Measurements from ENCODE around the gene MEIOB. TPM values are rescaled to one million over a fixed set of nuclear protein-coding genes. Genes with fewer than 3 reads are reported as not detected.
A peak's percentile ranks its signal among the peaks of the same experiment; 100 is the strongest.
"Not testable (repeated sequence)": the region's sequence is repeated elsewhere in the genome, so short reads cannot be mapped to it uniquely, and the experiment has no call there.

MEIOB gene
- total RNA-seq, 1 donor from 2014 or later = 2.4 TPM

DNA sequence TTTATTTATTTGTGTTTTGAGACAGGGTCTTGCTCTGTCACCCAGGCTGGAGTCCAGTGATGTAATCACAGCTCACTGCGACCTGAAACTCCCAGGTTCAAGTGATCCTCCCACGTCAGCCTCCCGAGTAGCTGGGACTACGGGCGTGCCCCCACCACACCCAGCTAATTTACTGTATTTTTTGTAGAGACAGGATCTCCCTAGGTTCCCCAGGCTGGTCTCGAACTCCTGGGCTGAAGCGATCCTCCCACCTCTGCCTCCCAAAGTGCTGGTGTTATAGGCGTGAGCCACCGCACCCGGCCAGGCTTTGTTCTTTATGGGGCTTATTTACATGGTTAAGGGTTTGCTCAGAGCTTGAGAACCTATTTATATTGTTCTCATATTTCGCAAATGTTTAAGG is 5.8 kb upstream of the MEIOB start:
- Mint-ChIP-seq H3K9me3 (ENCODE audit: unreplicated experiment) (no peaks in the 10 kb centered on the region), H3K4me3 (ENCODE audit: unreplicated experiment) (no peak overlapping the region), H3K27ac (ENCODE audit: unreplicated experiment) (no peak overlapping the region), H3K4me1 (ENCODE audit: low read depth, unreplicated experiment) (peaks cover 14% of the 10 kb centered on the region), H3K27me3 (ENCODE audit: unreplicated experiment) (peaks cover 1% of the 10 kb centered on the region), H3K36me3 (ENCODE audit: unreplicated experiment) (no peaks in the 10 kb centered on the region)
- DNase-seq = no peak
- TF ChIP-seq, protein P1, sequence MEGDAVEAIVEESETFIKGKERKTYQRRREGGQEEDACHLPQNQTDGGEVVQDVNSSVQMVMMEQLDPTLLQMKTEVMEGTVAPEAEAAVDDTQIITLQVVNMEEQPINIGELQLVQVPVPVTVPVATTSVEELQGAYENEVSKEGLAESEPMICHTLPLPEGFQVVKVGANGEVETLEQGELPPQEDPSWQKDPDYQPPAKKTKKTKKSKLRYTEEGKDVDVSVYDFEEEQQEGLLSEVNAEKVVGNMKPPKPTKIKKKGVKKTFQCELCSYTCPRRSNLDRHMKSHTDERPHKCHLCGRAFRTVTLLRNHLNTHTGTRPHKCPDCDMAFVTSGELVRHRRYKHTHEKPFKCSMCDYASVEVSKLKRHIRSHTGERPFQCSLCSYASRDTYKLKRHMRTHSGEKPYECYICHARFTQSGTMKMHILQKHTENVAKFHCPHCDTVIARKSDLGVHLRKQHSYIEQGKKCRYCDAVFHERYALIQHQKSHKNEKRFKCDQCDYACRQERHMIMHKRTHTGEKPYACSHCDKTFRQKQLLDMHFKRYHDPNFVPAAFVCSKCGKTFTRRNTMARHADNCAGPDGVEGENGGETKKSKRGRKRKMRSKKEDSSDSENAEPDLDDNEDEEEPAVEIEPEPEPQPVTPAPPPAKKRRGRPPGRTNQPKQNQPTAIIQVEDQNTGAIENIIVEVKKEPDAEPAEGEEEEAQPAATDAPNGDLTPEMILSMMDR (IDR thresholded peaks at IDR 0.05; ENCODE audit: partially characterized antibody, unreplicated experiment) = no peak

DNA sequence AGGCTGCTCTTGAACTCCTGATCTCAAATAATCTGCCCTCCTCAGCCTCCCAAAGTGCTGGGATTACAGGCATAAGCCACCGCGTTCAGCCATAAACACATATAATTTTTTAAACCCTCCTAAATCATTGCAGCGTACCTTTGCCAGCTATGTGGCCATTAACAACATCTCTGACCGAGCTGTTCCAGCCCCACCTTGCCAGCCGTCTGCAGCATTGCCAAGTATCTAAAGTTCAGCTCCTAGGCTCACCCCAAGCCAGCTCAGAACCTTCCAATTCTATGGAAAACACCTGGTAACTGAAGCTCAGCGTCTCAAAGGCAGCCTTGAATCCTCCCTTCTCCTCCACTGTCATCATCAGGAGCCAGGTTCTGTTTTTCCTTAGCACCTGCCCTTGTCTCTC is 5.1 kb upstream of the MEIOB start:
- TF ChIP-seq, protein P1 (IDR thresholded peaks at IDR 0.05; ENCODE audit: partially characterized antibody, unreplicated experiment) = no peak
- peaks cover 3% of the 10 kb centered on the region for H3K27me3 Mint-ChIP-seq (ENCODE audit: unreplicated experiment)
- H3K36me3 Mint-ChIP-seq (ENCODE audit: unreplicated experiment) = no peaks in the 10 kb centered on the region
- no peak overlapping the region for H3K27ac Mint-ChIP-seq (ENCODE audit: unreplicated experiment)
- no peak overlapping the region for H3K4me3 Mint-ChIP-seq (ENCODE audit: unreplicated experiment)
- peaks cover 14% of the 10 kb centered on the region for H3K4me1 Mint-ChIP-seq (ENCODE audit: low read depth, unreplicated experiment)
- H3K9me3 Mint-ChIP-seq (ENCODE audit: unreplicated experiment) = no peaks in the 10 kb centered on the region
- no peak for DNase-seq

- Mint-ChIP-seq H3K36me3 (ENCODE audit: unreplicated experiment) (no peaks in the 10 kb centered on the region), H3K9me3 (ENCODE audit: unreplicated experiment) (no peaks in the 10 kb centered on the region), H3K27me3 (ENCODE audit: unreplicated experiment) (peaks cover 3% of the 10 kb centered on the region), H3K4me3 (ENCODE audit: unreplicated experiment) (no peak overlapping the region), H3K4me1 (ENCODE audit: low read depth, unreplicated experiment) (peaks cover 14% of the 10 kb centered on the region), H3K27ac (ENCODE audit: unreplicated experiment) (no peak overlapping the region)
- DNase-seq = no peak
- TF ChIP-seq, protein P1 (IDR thresholded peaks at IDR 0.05; ENCODE audit: partially characterized antibody, unreplicated experiment) = no peak
These were observed 4.5 kb upstream of the MEIOB start for GRCh38 chr16:1876468-1876867.

- H3K36me3 Mint-ChIP-seq (ENCODE audit: unreplicated experiment); DNase-seq; H3K27me3 Mint-ChIP-seq (ENCODE audit: unreplicated experiment); H3K27ac Mint-ChIP-seq (ENCODE audit: unreplicated experiment); H3K9me3 Mint-ChIP-seq (ENCODE audit: unreplicated experiment); H3K4me3 Mint-ChIP-seq (ENCODE audit: unreplicated experiment): not testable (repeated sequence)
- peaks cover 14% of the 10 kb centered on the region for H3K4me1 Mint-ChIP-seq (ENCODE audit: low read depth, unreplicated experiment)
These were observed 4.1 kb upstream of the MEIOB start for GRCh38 chr16:1876066-1876465.

DNA sequence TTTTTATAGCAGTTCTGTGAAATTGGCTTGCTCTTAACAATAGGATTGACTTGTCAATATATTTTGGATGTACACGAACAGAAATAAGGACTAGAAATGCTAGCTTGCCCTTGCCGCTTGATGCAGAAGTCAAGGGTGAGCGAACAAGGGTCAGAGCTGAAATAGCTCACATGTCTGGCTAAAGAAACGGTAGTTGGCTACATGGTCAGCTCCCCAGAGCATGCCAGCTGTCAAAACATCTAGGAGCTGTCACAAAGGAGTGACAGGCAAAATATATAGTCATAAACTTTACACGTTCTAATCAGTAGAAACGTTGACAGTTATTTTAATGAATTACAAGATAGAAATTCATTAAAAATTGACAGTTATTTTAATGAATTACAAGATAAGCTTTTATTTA is 2.9 kb upstream of the MEIOB start:
- Mint-ChIP-seq H3K27ac (ENCODE audit: unreplicated experiment) (peak overlapping the region; percentile 99), H3K27me3 (ENCODE audit: unreplicated experiment) (peaks cover 3% of the 10 kb centered on the region), H3K9me3 (ENCODE audit: unreplicated experiment) (no peaks in the 10 kb centered on the region), H3K4me1 (ENCODE audit: low read depth, unreplicated experiment) (peaks cover 14% of the 10 kb centered on the region), H3K4me3 (ENCODE audit: unreplicated experiment) (peak overlapping the region; percentile 78), H3K36me3 (ENCODE audit: unreplicated experiment) (no peaks in the 10 kb centered on the region)
- TF ChIP-seq, protein P1 (IDR thresholded peaks at IDR 0.05; ENCODE audit: partially characterized antibody, unreplicated experiment) = no peak
- peak; percentile 57 for DNase-seq
